Muscle of arm (tissue), 12 donors: ENCODE measurements around the gene PDSS2. TPM values are rescaled to one million over a fixed set of nuclear protein-coding genes. Genes with fewer than 3 reads are reported as not detected.
A peak's percentile ranks its signal among the peaks of the same experiment; 100 is the strongest.
"Not testable (repeated sequence)": the region's sequence is repeated elsewhere in the genome, so short reads cannot be mapped to it uniquely, and the experiment has no call there.

Experiments used
- DNase-seq: peaks from one replicate; pipeline ENCODE4 v3.0.0-alpha.2; 2013
- polyA plus RNA-seq, 12 donors: library from polyadenylated mRNA; unstranded; fragments of 120-200 nt; gene quantifications; one replicate each; pipeline ENCODE4 v1.2.1, GENCODE V29; 2013; ENCODE audit not compliant: insufficient read length in 12 of 12

The PDSS2 gene
- polyA plus RNA-seq, 12 donors = 7.6 to 10.9 (median 8.8) TPM; not detected in 1

- no peak for DNase-seq
Observed at GRCh38 chr6:107121964-107122495, 337.3 kb downstream of the PDSS2 start.

GRCh38 chr6:107121266-107121665 is 338.1 kb downstream of the PDSS2 start:
- no peak for DNase-seq

GRCh38 chr6:107120404-107120803 is 339.0 kb downstream of the PDSS2 start:
- DNase-seq = no peak

GRCh38 chr6:107118976-107119375 is 340.4 kb downstream of the PDSS2 start:
- no peak for DNase-seq

- not testable (repeated sequence) for DNase-seq
Observed at GRCh38 chr6:107118540-107118939, 340.8 kb downstream of the PDSS2 start.

GRCh38 chr6:107116931-107117330 is 342.4 kb downstream of the PDSS2 start:
- no peak for DNase-seq

- no peak for DNase-seq
Observed at GRCh38 chr6:107116328-107116892, 343.0 kb downstream of the PDSS2 start.

- peak; percentile 26 for DNase-seq
Observed at GRCh38 chr6:107115695-107116327, 343.6 kb downstream of the PDSS2 start.

- DNase-seq = no peak
Observed at GRCh38 chr6:107114926-107115694, 344.3 kb downstream of the PDSS2 start, which contains the start of gene BEND3. Gene BEND3, minus strand, starts transcription at chr6:107115515. Its CDS starts 16,230 bp downstream, at chr6:107099285.

- peak; percentile 80 for DNase-seq
Observed at GRCh38 chr6:107114213-107114925, 345.0 kb downstream of the PDSS2 start.

GRCh38 chr6:107110200-107110599 is 349.2 kb downstream of the PDSS2 start:
- DNase-seq = no peak

- no peak for DNase-seq
Observed at GRCh38 chr6:107108201-107108890, 351.0 kb downstream of the PDSS2 start.

- no peak for DNase-seq
Observed at GRCh38 chr6:107107791-107108190, 351.6 kb downstream of the PDSS2 start.

GRCh38 chr6:107106165-107106564 is 353.2 kb downstream of the PDSS2 start:
- DNase-seq = no peak

GRCh38 chr6:107105511-107106116 is 353.8 kb downstream of the PDSS2 start:
- DNase-seq = no peak

- no peak for DNase-seq
Observed at GRCh38 chr6:107103082-107103481, 356.3 kb downstream of the PDSS2 start.
